CD14-positive monocyte (primary cell): Measurements from ENCODE around the gene EML4. TPM values are rescaled to one million over a fixed set of nuclear protein-coding genes. Genes with fewer than 3 reads are reported as not detected.

Experiments
- DNase-seq, 3 donors: peaks; one replicate each; pipeline ENCODE4 v3.0.0-alpha.2; 2011 to 2022
- H2AFZ ChIP-seq: 2 replicates; pipeline ENCODE4 v1.6.0; 2012; ENCODE audit warnings: mild to moderate bottlenecking, low read depth, low read length, inconsistent platforms; ENCODE audit not compliant: insufficient read depth, poor library complexity, severe bottlenecking
- H3K27ac ChIP-seq, 2 donors: 1 replicate in 1 of 2; 2 replicates in 1 of 2; pipeline ENCODE4 v1.5.1; 2012 to 2013; ENCODE audit warnings: low read length in 2 of 2, control low read depth in 1 of 2, inconsistent platforms in 1 of 2, low read depth in 1 of 2, mild to moderate bottlenecking in 1 of 2
- H3K27me3 ChIP-seq, 2 donors: one replicate each; pipeline versions ENCODE4 v1.6.0 to v1.6.1; 2011 to 2013; ENCODE audit warnings: low read length in 2 of 2; ENCODE audit not compliant: control insufficient read depth in 2 of 2, insufficient read depth in 2 of 2
- H3K36me3 ChIP-seq, 2 donors: replicated peaks in 1 of 2; 1 replicate in 1 of 2; 2 replicates in 1 of 2; pipeline versions ENCODE4 v1.5.1 to v1.6.1; 2012 to 2013; ENCODE audit warnings: low read length in 2 of 2, control low read depth in 1 of 2, inconsistent platforms in 1 of 2, mild to moderate bottlenecking in 1 of 2; ENCODE audit not compliant: insufficient read depth in 2 of 2, control insufficient read depth in 1 of 2
- H3K4me1 ChIP-seq, 2 donors: 1 replicate in 1 of 2; 2 replicates in 1 of 2; pipeline versions ENCODE4 v1.5.1 to v1.6.1; 2012 to 2013; ENCODE audit warnings: low read length in 2 of 2, control low read depth in 1 of 2, inconsistent platforms in 1 of 2, mild to moderate bottlenecking in 1 of 2, moderate library complexity in 1 of 2; ENCODE audit not compliant: insufficient read depth in 2 of 2, control insufficient read depth in 1 of 2
- H3K4me2 ChIP-seq: replicated peaks from 2 replicates; pipeline ENCODE3; 2012; ENCODE audit warnings: low read length, moderate library complexity, mild to moderate bottlenecking; ENCODE audit not compliant: poor library complexity, severe bottlenecking; ENCODE audit errors: extremely low read depth
- H3K4me3 ChIP-seq, 3 experiments: fragments of 200-600 bp in 1 of 3; sonication (generic) in 1 of 3; replicated peaks in 1 of 3; 1 replicate in 2 of 3; 2 replicates in 1 of 3; pipeline ENCODE4 v1.5.1; 2011 to 2013; ENCODE audit warnings: low read length in 3 of 3, mild to moderate bottlenecking in 3 of 3, control low read depth in 2 of 3, low read depth in 2 of 3, inconsistent platforms in 1 of 3, moderate library complexity in 1 of 3
- H3K79me2 ChIP-seq: 2 replicates; pipeline ENCODE4 v1.6.0; 2012; ENCODE audit warnings: mild to moderate bottlenecking, control low read depth, inconsistent platforms, low read length, moderate library complexity; ENCODE audit not compliant: insufficient read depth
- H3K9ac ChIP-seq: 2 replicates; pipeline ENCODE4 v1.6.0; 2017; ENCODE audit warnings: low read length, mild to moderate bottlenecking; ENCODE audit not compliant: insufficient read depth, poor library complexity, severe bottlenecking
- H3K9me3 ChIP-seq, 2 donors: replicated peaks in 1 of 2; 1 replicate in 1 of 2; 2 replicates in 1 of 2; pipeline versions ENCODE4 v1.5.1 to v1.6.1; 2012 to 2013; ENCODE audit warnings: low read length in 2 of 2, control low read depth in 1 of 2; ENCODE audit not compliant: control insufficient read depth in 1 of 2, insufficient read depth in 1 of 2
- H4K20me1 ChIP-seq: 2 replicates; pipeline ENCODE4 v1.6.0; 2012; ENCODE audit warnings: mild to moderate bottlenecking, low read length, control low read depth, moderate library complexity; ENCODE audit not compliant: insufficient read depth
- H3K27ac Mint-ChIP-seq, 7 donors: one replicate each; pipeline ENCODE4 v1.8.0; 2020; ENCODE audit warnings: mild to moderate bottlenecking in 7 of 7, mixed read lengths in 7 of 7, moderate library complexity in 6 of 7, inconsistent platforms in 2 of 7
- H3K27me3 Mint-ChIP-seq, 3 donors: one replicate each; pipeline ENCODE4 v1.8.0; 2021 to 2022; ENCODE audit warnings: low read depth in 3 of 3, mild to moderate bottlenecking in 3 of 3, mixed read lengths in 3 of 3, moderate library complexity in 3 of 3, inconsistent platforms in 1 of 3
- H3K36me3 Mint-ChIP-seq, 2 donors: one replicate each; pipeline ENCODE4 v1.8.0; 2020; ENCODE audit warnings: mixed read lengths in 2 of 2, inconsistent platforms in 1 of 2, mild to moderate bottlenecking in 1 of 2
- H3K4me1 Mint-ChIP-seq: one replicate; pipeline ENCODE4 v1.8.0; 2020; ENCODE audit warnings: mild to moderate bottlenecking, mixed read lengths
- H3K4me3 Mint-ChIP-seq, 2 donors: one replicate each; pipeline ENCODE4 v1.8.0; 2020; ENCODE audit warnings: mild to moderate bottlenecking in 2 of 2, mixed read lengths in 2 of 2, moderate library complexity in 1 of 2
- H3K9me3 Mint-ChIP-seq, 7 donors: one replicate each; pipeline ENCODE4 v1.8.0; 2020 to 2022; ENCODE audit warnings: mixed read lengths in 7 of 7, mild to moderate bottlenecking in 6 of 7, moderate library complexity in 6 of 7, inconsistent platforms in 2 of 7
- CTCF ChIP-seq: fragments of 200-600 bp; IDR thresholded peaks from one replicate; pipeline ENCODE4 v1.8.0; 2022; ENCODE audit warnings: antibody characterized with exemption, mild to moderate bottlenecking
- WGBS: methylation state at CpG from one replicate; pipeline ENCODE4 v1.1.5; 2013; ENCODE audit warnings: missing lambda C conversion rate; ENCODE audit not compliant: insufficient coverage; 5-methylcytosine and 5-hydroxymethylcytosine counted together
- intact Hi-C, 2 donors: fragments of 100-400 bp; cut with micrococcal nuclease; formaldehyde crosslinking; loops; one replicate each; pipeline versions ENCODE4 v1.15.0 to v1.15.1; 2023
- polyA plus RNA-seq, 3 donors: library from polyadenylated mRNA; depleted of rRNA in 1 of 3; unstranded in 2 of 3; stranded (reverse) in 1 of 3; fragments of 300-500 nt in 2 of 3; fragments of >200 nt in 1 of 3; fragmentation: Illumina TruSeq in 2 of 3; gene quantifications; 1 replicate in 2 of 3; 2 replicates in 1 of 3; pipeline ENCODE4 v1.2.3, GENCODE V29; 2012 to 2021

Gene EML4
- polyA plus RNA-seq, 3 donors: 11.5 to 24.3 (median 15.0) TPM

- no peaks in the 10 kb centered on the region for H3K27me3 ChIP-seq
- no peaks in the 10 kb centered on the region for H3K4me1 ChIP-seq
- H3K27ac ChIP-seq: no peak overlapping the region
- no peaks in the 10 kb centered on the region for H3K36me3 ChIP-seq
- DNase-seq: no peak
- H3K36me3 Mint-ChIP-seq: peaks cover 10 to 17% of the 10 kb centered on the region in 2 donors
- H3K4me2 ChIP-seq: no peak overlapping the region
- H3K27me3 Mint-ChIP-seq: peaks cover 0 to 2% (median 0%) of the 10 kb centered on the region in 3 donors
- H4K20me1 ChIP-seq: peaks cover 72% of the 10 kb centered on the region
- H3K4me1 Mint-ChIP-seq: peaks cover 8% of the 10 kb centered on the region
- no peaks in the 10 kb centered on the region for H3K9me3 ChIP-seq
- H3K4me3 Mint-ChIP-seq: no peak overlapping the region
- TF ChIP-seq CTCF: no peak
- H3K9ac ChIP-seq: no peak overlapping the region
- intact Hi-C loops: no loop called here
- H3K4me3 ChIP-seq: no peak overlapping the region
- no peak overlapping the region for H2AFZ ChIP-seq
- no peaks in the 10 kb centered on the region for H3K9me3 Mint-ChIP-seq
- no CpG with 5 or more reads among the region's 5 CpGs for WGBS
- peaks cover 38% of the 10 kb centered on the region for H3K79me2 ChIP-seq
- H3K27ac Mint-ChIP-seq: no peak overlapping the region
Measured at GRCh38 chr2:42207826-42208225, 38.7 kb downstream of the EML4 start.

- Histone ChIP-seq H3K9ac (no peak overlapping the region), H3K36me3 (no peaks in the 10 kb centered on the region), H3K27ac (no peak overlapping the region), H3K4me1 (peaks cover 7 to 10% of the 10 kb centered on the region in 2 donors), H3K4me2 (no peak overlapping the region), H3K79me2 (peaks cover 39% of the 10 kb centered on the region), H4K20me1 (peaks cover 57% of the 10 kb centered on the region), H2AFZ (no peak overlapping the region), H3K4me3 (no peak overlapping the region), H3K9me3 (no peaks in the 10 kb centered on the region), H3K27me3 (no peaks in the 10 kb centered on the region)
- no peak for DNase-seq
- no peaks in the 10 kb centered on the region for H3K9me3 Mint-ChIP-seq
- no peak overlapping the region for H3K27ac Mint-ChIP-seq
- intact Hi-C loops: no loop called here
- whole genome bisulfite sequencing: no CpG with 5 or more reads among the region's 2 CpGs
- H3K36me3 Mint-ChIP-seq: peaks cover 10 to 21% of the 10 kb centered on the region in 2 donors
- TF ChIP-seq CTCF: no peak
- H3K4me1 Mint-ChIP-seq: peaks cover 17% of the 10 kb centered on the region
- no peak overlapping the region for H3K4me3 Mint-ChIP-seq
- H3K27me3 Mint-ChIP-seq: peaks cover 0 to 2% (median 0%) of the 10 kb centered on the region in 3 donors
Measured at GRCh38 chr2:42210203-42210602, 41.0 kb downstream of the EML4 start.
